GM13976 (cell line): ENCODE data around the gene C9orf72.
"Not testable (repeated sequence)": the region's sequence is repeated elsewhere in the genome, so short reads cannot be mapped to it uniquely, and the experiment has no call there.

Experiments used
- DNase-seq: peaks from one replicate; pipeline ENCODE4 v3.0.0; 2012; ENCODE audit warnings: low spot score
- CTCF ChIP-seq: IDR thresholded peaks from 2 replicates; pipeline ENCODE4 v1.5.1; 2012; ENCODE audit warnings: borderline replicate concordance, mild to moderate bottlenecking; ENCODE audit not compliant: insufficient read depth; ENCODE audit errors: extremely low read depth, missing control alignments, control extremely low read depth
- in situ Hi-C: fragments of 300-500 bp; cut with MboI; formaldehyde crosslinking; loops from one replicate; pipeline ENCODE4 v1.12.0; 2022; ENCODE audit warnings: low sequenced_read_pairs, mixed read lengths, inconsistent platforms; ENCODE audit not compliant: unreplicated experiment

Gene C9orf72

GRCh38 chr9:27506981-27507380 is 66.3 kb downstream of the C9orf72 start:
- no peak for TF ChIP-seq CTCF
- DNase-seq: no peak
- in situ Hi-C loops: no loop called here

- DNase-seq: no peak
- TF ChIP-seq CTCF: no peak
Measured at GRCh38 chr9:27505744-27506161, 67.5 kb downstream of the C9orf72 start.

GRCh38 chr9:27504259-27504658 is 69.0 kb downstream of the C9orf72 start:
- no peak for TF ChIP-seq CTCF
- in situ Hi-C loops: no loop called here
- no peak for DNase-seq

More at GRCh38 chr9:27505744-27506161, 67.5 kb downstream of the C9orf72 start:
- in situ Hi-C loops: no loop called here

DNA sequence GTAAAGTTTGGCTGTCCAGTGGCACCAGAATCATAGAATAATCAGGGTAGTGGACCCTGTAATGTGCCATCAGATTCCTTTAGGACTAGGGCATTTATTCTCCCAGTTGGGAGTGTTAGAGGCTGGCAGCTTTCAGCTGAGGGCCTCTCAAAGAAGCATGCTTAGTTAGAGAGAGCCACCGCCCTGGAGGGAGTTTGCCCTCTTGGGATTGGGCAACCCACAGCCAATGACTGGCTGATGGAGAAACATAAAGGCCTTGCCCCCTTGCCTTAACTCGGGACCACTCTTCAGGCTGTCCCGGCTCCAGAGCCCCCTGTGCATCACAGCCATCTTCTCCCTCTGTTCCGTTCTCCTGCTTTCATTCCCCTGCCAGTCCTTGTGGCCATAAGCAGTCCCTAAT is 69.7 kb downstream of the C9orf72 start:
- DNase-seq: no peak
- TF ChIP-seq CTCF: no peak
- in situ Hi-C loops: no loop called here

DNA sequence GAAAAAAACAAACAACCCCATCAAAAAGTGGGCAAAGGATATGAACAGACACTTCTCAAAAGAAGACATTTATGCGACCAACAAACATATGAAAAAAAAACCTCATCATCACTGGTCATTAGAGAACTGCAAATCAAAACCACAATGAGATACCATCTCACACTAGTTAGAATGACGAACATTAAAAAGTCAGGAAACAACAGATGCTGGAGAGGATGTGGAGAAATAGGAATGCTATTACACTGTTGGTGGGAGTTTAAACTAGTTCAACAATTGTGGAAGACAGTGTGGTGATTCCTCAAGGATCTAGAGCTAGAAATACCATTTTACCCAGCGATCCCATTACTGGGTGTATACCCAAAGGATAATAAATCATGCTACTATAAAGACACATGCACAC is 72.4 kb downstream of the C9orf72 start:
- in situ Hi-C loops, DNase-seq: not testable (repeated sequence)

DNA sequence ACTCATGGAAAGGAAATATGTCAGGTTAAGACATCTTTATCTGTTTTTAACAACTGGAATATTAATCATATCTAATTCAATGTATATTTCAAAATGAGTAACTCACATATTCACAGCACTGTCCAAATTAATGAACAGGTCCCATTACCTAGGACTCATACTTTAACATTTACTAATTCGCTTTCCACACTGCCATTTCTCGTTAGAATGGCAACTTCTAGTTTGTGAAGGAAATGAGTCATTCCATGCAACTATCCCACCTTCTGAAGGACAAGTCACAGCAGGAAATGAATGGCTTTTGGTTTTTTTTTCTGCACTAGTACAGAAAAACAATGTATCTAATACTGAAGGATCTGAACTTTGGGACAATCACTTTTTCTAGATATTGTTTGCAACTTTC is 73.8 kb downstream of the C9orf72 start:
- no peak for DNase-seq
- in situ Hi-C loops: no loop called here

DNA sequence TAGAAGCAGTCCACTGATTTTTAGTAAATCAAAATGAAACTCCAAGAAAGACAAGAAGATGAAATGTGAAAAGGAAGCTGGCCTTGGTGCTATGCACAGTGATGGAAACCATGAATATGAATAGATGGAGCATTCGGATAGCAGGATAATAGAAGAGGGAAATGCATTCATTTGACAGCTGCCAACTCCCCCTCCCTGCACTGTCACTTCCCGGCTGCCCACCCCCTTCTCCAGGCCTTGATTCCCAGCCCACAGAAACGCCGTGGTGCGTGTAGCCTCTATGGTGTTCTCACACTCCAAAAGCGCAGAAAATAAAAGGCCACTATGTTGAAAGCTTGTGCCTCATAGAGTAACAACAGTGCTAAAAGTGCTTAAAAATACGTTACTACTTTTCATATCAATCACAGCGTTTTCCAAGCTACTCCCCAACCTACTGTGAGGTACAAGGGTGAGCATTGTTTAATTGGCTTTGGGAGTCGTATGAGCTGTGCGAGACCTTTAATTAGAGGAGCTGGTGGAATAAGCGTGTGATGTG is 75.3 kb downstream of the C9orf72 start:
- no peak for TF ChIP-seq CTCF
- in situ Hi-C loops: no loop called here
- no peak for DNase-seq

More for the DNA sequence above, 73.8 kb downstream of the C9orf72 start:
- TF ChIP-seq CTCF: no peak
